Mesendoderm (in vitro differentiated cells): ENCODE results near the gene JHY.

Experiments
- DNase-seq: peaks from one replicate; pipeline ENCODE4 v3.0.0; 2013
- H2AK5ac ChIP-seq: 2 replicates; pipeline ENCODE4 v1.6.1; 2013; ENCODE audit warnings: low read length, inconsistent platforms
- H2BK120ac ChIP-seq: 2 replicates; pipeline ENCODE4 v1.6.1; 2013; ENCODE audit warnings: low read depth, mild to moderate bottlenecking, low read length, moderate library complexity, mixed read lengths
- H2BK15ac ChIP-seq: replicated peaks from 2 replicates; pipeline ENCODE4 v1.6.1; 2013; ENCODE audit warnings: low read depth, mild to moderate bottlenecking, moderate library complexity
- H2BK5ac ChIP-seq: 2 replicates; pipeline ENCODE4 v1.6.1; 2013; ENCODE audit warnings: low read length, inconsistent platforms
- H3K18ac ChIP-seq: 2 replicates; pipeline ENCODE4 v1.6.1; 2013; ENCODE audit warnings: mild to moderate bottlenecking, low read length, mixed read lengths
- H3K23ac ChIP-seq: one replicate; pipeline ENCODE4 v1.6.1; 2013; ENCODE audit warnings: low read length
- H3K27ac ChIP-seq: 2 replicates; pipeline ENCODE4 v1.5.1; 2013; ENCODE audit warnings: low read depth, mild to moderate bottlenecking, inconsistent platforms, low read length, moderate library complexity
- H3K27me3 ChIP-seq: 2 replicates; pipeline ENCODE4 v1.6.1; 2013; ENCODE audit warnings: low read length, control low read depth, mild to moderate bottlenecking, inconsistent platforms; ENCODE audit not compliant: insufficient read depth, poor library complexity
- H3K36me3 ChIP-seq: 2 replicates; pipeline ENCODE4 v1.6.1; 2013; ENCODE audit warnings: low read length, inconsistent platforms; ENCODE audit not compliant: control insufficient read depth, insufficient read depth
- H3K4ac ChIP-seq: one replicate; pipeline ENCODE4 v1.6.1; 2013; ENCODE audit warnings: low read depth, mild to moderate bottlenecking, low read length, moderate library complexity
- H3K4me1 ChIP-seq: 2 replicates; pipeline ENCODE4 v1.6.1; 2013; ENCODE audit warnings: low read depth, low read length, inconsistent platforms; ENCODE audit not compliant: control insufficient read depth
- H3K4me2 ChIP-seq: 2 replicates; pipeline ENCODE4 v1.6.1; 2013; ENCODE audit warnings: low read length
- H3K4me3 ChIP-seq: 2 replicates; pipeline ENCODE4 v1.5.1; 2013; ENCODE audit warnings: mild to moderate bottlenecking, low read length
- H3K56ac ChIP-seq: one replicate; pipeline ENCODE4 v1.6.1; 2013; ENCODE audit warnings: low read length
- H3K79me1 ChIP-seq: 2 replicates; pipeline ENCODE4 v1.6.1; 2013; ENCODE audit warnings: low read length, inconsistent platforms
- H3K79me2 ChIP-seq: 2 replicates; pipeline ENCODE4 v1.6.1; 2013; ENCODE audit warnings: mild to moderate bottlenecking, low read length; ENCODE audit not compliant: control insufficient read depth, insufficient read depth
- H3K9ac ChIP-seq: 2 replicates; pipeline ENCODE4 v1.6.1; 2013; ENCODE audit warnings: low read length, inconsistent platforms
- H4K5ac ChIP-seq: one replicate; pipeline ENCODE4 v1.6.1; 2013; ENCODE audit warnings: low read length
- H4K8ac ChIP-seq: one replicate; pipeline ENCODE4 v1.6.1; 2013; ENCODE audit warnings: low read depth, mild to moderate bottlenecking, control low read depth, low read length, moderate library complexity
- WGBS: extraction: QIAGEN DNeasy Blood & Tissue Kit; methylation state at CpG from one replicate; pipeline ENCODE4 v1.1.7; 2013; ENCODE audit warnings: low lambda C conversion rate, missing lambda C conversion rate; ENCODE audit not compliant: insufficient coverage; ENCODE audit errors: extremely low coverage; 5-methylcytosine and 5-hydroxymethylcytosine counted together

Gene JHY

DNA sequence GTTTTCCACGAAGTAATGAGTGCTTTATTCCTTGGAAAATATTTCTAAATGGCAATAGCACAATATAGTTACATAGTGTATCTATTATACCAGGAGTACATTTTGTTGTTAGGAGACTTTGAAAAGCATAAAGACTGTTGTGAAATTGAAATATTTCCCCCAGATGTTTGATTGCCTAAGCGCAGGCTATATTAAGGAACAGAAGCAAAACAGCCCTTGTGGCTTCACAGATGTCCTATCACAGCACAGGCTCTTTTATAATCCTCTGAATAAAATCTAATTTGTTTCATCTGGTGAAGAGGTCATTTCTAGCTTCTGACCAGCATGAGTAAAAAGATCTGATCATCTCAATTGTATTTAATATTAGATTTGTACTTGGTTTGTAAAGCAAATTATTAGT, 50.9 kb downstream of the JHY start:
- Histone ChIP-seq H2BK120ac (no peak overlapping the region), H3K4me3 (no peak overlapping the region), H4K8ac (no peak overlapping the region), H3K18ac (no peak overlapping the region), H3K4me1 (no peaks in the 10 kb centered on the region), H3K56ac (no peak overlapping the region), H2BK15ac (no peak overlapping the region), H3K36me3 (no peaks in the 10 kb centered on the region), H3K79me2 (no peaks in the 10 kb centered on the region), H3K23ac (no peak overlapping the region), H3K9ac (no peak overlapping the region), H3K4me2 (no peak overlapping the region), H2BK5ac (no peak overlapping the region), H2AK5ac (no peak overlapping the region), H3K27ac (no peak overlapping the region), H3K27me3 (no peaks in the 10 kb centered on the region), H3K79me1 (no peaks in the 10 kb centered on the region), H3K4ac (no peak overlapping the region), H4K5ac (no peak overlapping the region)
- no peak for DNase-seq
- no CpG with 5 or more reads among the region's 2 CpGs for WGBS

GRCh38 chr11:122937983-122938382, 55.4 kb downstream of the JHY start:
- Histone ChIP-seq H2BK15ac (no peak overlapping the region), H3K27me3 (no peaks in the 10 kb centered on the region), H3K4me1 (no peaks in the 10 kb centered on the region), H3K9ac (no peak overlapping the region), H3K56ac (no peak overlapping the region), H3K18ac (no peak overlapping the region), H3K79me1 (no peaks in the 10 kb centered on the region), H3K27ac (no peak overlapping the region), H2BK5ac (no peak overlapping the region), H4K5ac (no peak overlapping the region), H3K79me2 (no peaks in the 10 kb centered on the region), H3K4me3 (no peak overlapping the region), H3K4ac (no peak overlapping the region), H3K36me3 (no peaks in the 10 kb centered on the region), H2AK5ac (no peak overlapping the region), H4K8ac (no peak overlapping the region), H3K4me2 (no peak overlapping the region), H3K23ac (no peak overlapping the region), H2BK120ac (no peak overlapping the region)
- DNase-seq, result no peak
- no CpG with 5 or more reads among the region's 3 CpGs for WGBS

DNA sequence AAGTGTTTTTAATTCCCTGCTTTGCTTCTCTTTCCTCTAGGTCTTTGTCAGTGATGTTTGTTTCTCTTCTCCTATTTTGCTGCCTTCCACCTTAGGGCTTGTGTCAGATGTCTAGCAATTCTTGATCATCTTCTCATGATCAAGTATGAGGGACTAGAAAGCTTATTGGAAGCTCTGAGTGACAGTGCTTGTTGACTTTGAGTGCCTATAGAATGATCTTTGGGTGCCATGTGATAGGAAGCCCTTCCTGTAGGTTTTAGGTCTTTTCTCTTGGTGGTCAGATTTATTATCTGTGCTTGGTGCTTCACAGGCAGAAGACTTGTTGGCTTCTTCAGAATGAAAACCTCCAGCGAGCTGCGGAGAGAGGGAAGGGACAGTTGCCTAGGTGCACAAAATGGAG, 56.0 kb downstream of the JHY start:
- no CpG with 5 or more reads among the region's 2 CpGs for WGBS
- Histone ChIP-seq H3K23ac (no peak overlapping the region), H3K9ac (no peak overlapping the region), H3K27me3 (no peaks in the 10 kb centered on the region), H3K79me1 (no peaks in the 10 kb centered on the region), H2BK5ac (no peak overlapping the region), H3K4me3 (no peak overlapping the region), H3K18ac (no peak overlapping the region), H2AK5ac (no peak overlapping the region), H3K79me2 (no peaks in the 10 kb centered on the region), H4K5ac (no peak overlapping the region), H3K56ac (no peak overlapping the region), H3K27ac (no peak overlapping the region), H3K4ac (no peak overlapping the region), H2BK15ac (no peak overlapping the region), H3K36me3 (no peaks in the 10 kb centered on the region), H4K8ac (no peak overlapping the region), H2BK120ac (no peak overlapping the region), H3K4me1 (no peaks in the 10 kb centered on the region), H3K4me2 (no peak overlapping the region)
- DNase-seq, result no peak

DNA sequence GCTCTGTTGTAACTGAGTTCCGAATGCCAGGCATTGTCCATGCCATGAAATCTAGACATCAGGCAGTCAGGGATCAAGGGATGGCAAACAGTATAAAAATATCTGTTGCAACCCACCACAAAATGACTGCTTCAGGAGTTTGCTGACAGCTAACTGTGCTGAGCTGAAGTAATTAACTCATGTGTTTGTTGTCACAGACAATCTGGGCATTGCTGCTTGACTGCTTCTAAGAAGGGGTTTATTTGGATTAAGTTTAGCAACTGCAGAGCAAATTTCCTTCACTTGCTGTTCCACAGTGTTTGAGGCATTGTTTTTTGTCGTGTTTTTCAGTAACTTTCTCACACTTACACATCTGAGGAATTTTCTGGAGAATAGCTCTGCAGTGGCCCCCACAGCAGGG, 68.7 kb downstream of the JHY start:
- Histone ChIP-seq H3K18ac (no peak overlapping the region), H3K27me3 (no peaks in the 10 kb centered on the region), H3K4me2 (no peak overlapping the region), H3K9ac (no peak overlapping the region), H3K36me3 (no peaks in the 10 kb centered on the region), H2BK15ac (no peak overlapping the region), H3K79me2 (no peaks in the 10 kb centered on the region), H3K4me3 (no peak overlapping the region), H3K23ac (no peak overlapping the region), H3K4me1 (no peaks in the 10 kb centered on the region), H3K56ac (no peak overlapping the region), H3K79me1 (no peaks in the 10 kb centered on the region), H4K5ac (no peak overlapping the region), H4K8ac (no peak overlapping the region), H3K27ac (no peak overlapping the region), H2AK5ac (no peak overlapping the region), H2BK5ac (no peak overlapping the region), H2BK120ac (no peak overlapping the region), H3K4ac (no peak overlapping the region)
- WGBS, result no CpG with 5 or more reads among the region's 2 CpGs
- no peak for DNase-seq

DNA sequence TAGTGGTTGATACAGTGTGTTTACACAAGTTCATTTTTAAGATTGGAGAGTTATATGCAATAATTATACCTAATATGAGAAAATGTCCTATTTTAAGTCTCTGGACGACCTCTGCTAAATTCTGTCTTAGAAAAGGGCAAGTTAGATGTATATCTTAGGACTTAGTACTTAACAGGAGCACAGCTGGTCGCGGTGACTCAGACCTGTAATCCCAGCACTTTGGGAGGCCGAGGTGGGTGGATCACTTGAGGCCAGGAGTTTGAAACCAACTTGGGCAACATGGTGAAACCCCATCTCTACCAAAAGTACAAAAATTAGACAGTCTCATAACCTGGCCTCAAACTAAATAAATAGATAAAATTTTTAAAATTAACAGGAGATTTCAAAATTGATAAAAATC, 71.9 kb downstream of the JHY start:
- Histone ChIP-seq H3K36me3 (no peaks in the 10 kb centered on the region), H3K4me1 (no peaks in the 10 kb centered on the region), H2BK5ac (no peak overlapping the region), H3K18ac (no peak overlapping the region), H3K23ac (no peak overlapping the region), H4K8ac (no peak overlapping the region), H3K4me3 (no peak overlapping the region), H3K4ac (no peak overlapping the region), H4K5ac (no peak overlapping the region), H2AK5ac (no peak overlapping the region), H3K9ac (no peak overlapping the region), H3K79me1 (no peaks in the 10 kb centered on the region), H3K79me2 (no peaks in the 10 kb centered on the region), H3K27me3 (no peaks in the 10 kb centered on the region), H3K4me2 (no peak overlapping the region), H3K27ac (no peak overlapping the region), H2BK120ac (no peak overlapping the region), H3K56ac (no peak overlapping the region), H2BK15ac (no peak overlapping the region)
- WGBS, result no CpG with 5 or more reads among the region's 4 CpGs
- DNase-seq, result no peak

DNA sequence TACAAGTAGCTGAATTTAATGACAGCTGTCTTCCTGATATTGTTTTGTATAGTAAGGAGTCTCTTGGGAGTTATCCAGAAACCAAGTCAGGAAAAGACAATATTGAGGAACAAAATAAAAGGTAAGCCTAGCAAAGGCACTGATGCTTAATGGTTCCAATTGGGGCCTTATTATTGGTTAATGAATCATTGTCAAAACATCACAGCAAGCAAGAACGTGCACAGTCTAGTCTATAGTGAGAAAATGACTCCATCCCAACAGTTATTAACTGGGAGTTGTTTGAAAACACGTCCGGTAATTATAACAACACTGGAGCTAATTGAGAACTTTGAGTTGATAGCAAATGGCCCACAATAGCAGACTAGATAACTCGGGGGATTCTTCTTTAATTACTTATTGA, 81.4 kb downstream of the JHY start:
- DNase-seq, result no peak
- no peaks in the 10 kb centered on the region for H3K27me3 ChIP-seq
- H2AK5ac ChIP-seq, result no peak overlapping the region
- H4K5ac ChIP-seq, result no peak overlapping the region
- H2BK5ac ChIP-seq, result no peak overlapping the region
- no peak overlapping the region for H3K4ac ChIP-seq
- no peaks in the 10 kb centered on the region for H3K79me2 ChIP-seq
- H3K4me1 ChIP-seq, result no peaks in the 10 kb centered on the region
- H4K8ac ChIP-seq, result no peak overlapping the region
- no peak overlapping the region for H3K18ac ChIP-seq
- no peaks in the 10 kb centered on the region for H3K36me3 ChIP-seq
- no peaks in the 10 kb centered on the region for H3K79me1 ChIP-seq
- no peak overlapping the region for H3K56ac ChIP-seq
- WGBS, result no CpG with 5 or more reads among the region's 4 CpGs
- H3K4me3 ChIP-seq, result no peak overlapping the region
- H3K27ac ChIP-seq, result no peak overlapping the region
- H3K9ac ChIP-seq, result no peak overlapping the region
- no peak overlapping the region for H3K23ac ChIP-seq
- no peak overlapping the region for H2BK120ac ChIP-seq
- H2BK15ac ChIP-seq, result no peak overlapping the region
- H3K4me2 ChIP-seq, result no peak overlapping the region
